ENCODE measurements around the gene ACTG2.

DNA sequence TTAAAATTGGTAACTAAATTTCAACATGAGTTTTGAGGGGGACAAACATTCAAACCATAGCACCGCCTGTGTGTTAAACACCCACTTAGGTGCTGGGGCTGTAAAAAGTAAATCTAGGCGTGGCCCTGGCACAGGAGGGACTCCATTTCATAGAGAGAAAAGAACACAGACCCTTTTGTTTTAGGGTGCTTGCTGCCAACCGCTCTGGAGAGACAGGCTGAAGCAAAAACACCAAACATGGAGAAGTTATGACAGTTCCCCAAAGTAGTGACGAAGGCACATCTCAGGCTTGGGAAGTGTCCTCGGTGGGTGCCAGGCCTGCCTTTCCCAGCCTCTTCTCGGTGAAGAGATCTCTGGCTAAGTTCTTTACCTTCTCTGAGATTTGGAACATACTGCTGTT is 5.1 kb downstream of the ACTG2 start:
- TF ChIP-seq POLR2AphosphoS5 (IDR thresholded peaks at IDR 0.05; ENCODE audit: low read depth) = no peak
- TF ChIP-seq, protein P1, sequence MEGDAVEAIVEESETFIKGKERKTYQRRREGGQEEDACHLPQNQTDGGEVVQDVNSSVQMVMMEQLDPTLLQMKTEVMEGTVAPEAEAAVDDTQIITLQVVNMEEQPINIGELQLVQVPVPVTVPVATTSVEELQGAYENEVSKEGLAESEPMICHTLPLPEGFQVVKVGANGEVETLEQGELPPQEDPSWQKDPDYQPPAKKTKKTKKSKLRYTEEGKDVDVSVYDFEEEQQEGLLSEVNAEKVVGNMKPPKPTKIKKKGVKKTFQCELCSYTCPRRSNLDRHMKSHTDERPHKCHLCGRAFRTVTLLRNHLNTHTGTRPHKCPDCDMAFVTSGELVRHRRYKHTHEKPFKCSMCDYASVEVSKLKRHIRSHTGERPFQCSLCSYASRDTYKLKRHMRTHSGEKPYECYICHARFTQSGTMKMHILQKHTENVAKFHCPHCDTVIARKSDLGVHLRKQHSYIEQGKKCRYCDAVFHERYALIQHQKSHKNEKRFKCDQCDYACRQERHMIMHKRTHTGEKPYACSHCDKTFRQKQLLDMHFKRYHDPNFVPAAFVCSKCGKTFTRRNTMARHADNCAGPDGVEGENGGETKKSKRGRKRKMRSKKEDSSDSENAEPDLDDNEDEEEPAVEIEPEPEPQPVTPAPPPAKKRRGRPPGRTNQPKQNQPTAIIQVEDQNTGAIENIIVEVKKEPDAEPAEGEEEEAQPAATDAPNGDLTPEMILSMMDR (IDR thresholded peaks at IDR 0.05; ENCODE audit: insufficient read depth, low read length) = no peak
- TF ChIP-seq, protein P2, sequence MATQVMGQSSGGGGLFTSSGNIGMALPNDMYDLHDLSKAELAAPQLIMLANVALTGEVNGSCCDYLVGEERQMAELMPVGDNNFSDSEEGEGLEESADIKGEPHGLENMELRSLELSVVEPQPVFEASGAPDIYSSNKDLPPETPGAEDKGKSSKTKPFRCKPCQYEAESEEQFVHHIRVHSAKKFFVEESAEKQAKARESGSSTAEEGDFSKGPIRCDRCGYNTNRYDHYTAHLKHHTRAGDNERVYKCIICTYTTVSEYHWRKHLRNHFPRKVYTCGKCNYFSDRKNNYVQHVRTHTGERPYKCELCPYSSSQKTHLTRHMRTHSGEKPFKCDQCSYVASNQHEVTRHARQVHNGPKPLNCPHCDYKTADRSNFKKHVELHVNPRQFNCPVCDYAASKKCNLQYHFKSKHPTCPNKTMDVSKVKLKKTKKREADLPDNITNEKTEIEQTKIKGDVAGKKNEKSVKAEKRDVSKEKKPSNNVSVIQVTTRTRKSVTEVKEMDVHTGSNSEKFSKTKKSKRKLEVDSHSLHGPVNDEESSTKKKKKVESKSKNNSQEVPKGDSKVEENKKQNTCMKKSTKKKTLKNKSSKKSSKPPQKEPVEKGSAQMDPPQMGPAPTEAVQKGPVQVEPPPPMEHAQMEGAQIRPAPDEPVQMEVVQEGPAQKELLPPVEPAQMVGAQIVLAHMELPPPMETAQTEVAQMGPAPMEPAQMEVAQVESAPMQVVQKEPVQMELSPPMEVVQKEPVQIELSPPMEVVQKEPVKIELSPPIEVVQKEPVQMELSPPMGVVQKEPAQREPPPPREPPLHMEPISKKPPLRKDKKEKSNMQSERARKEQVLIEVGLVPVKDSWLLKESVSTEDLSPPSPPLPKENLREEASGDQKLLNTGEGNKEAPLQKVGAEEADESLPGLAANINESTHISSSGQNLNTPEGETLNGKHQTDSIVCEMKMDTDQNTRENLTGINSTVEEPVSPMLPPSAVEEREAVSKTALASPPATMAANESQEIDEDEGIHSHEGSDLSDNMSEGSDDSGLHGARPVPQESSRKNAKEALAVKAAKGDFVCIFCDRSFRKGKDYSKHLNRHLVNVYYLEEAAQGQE (IDR thresholded peaks at IDR 0.05; ENCODE audit: insufficient replicate concordance, low read depth) = no peak
- TF ChIP-seq GABPA (IDR thresholded peaks at IDR 0.05; ENCODE audit: low read depth) = no peak
- TF ChIP-seq SPI1 (IDR thresholded peaks at IDR 0.05; ENCODE audit: borderline replicate concordance, low read depth) = no peak
